Measurements from ENCODE around the gene ANKRD11. TPM values are rescaled to one million over a fixed set of nuclear protein-coding genes. Genes with fewer than 3 reads are reported as not detected.

The ANKRD11 gene
- total and polyA plus RNA-seq, 12 donors = 47.7 to 93.6 (median 66.2) TPM

DNA sequence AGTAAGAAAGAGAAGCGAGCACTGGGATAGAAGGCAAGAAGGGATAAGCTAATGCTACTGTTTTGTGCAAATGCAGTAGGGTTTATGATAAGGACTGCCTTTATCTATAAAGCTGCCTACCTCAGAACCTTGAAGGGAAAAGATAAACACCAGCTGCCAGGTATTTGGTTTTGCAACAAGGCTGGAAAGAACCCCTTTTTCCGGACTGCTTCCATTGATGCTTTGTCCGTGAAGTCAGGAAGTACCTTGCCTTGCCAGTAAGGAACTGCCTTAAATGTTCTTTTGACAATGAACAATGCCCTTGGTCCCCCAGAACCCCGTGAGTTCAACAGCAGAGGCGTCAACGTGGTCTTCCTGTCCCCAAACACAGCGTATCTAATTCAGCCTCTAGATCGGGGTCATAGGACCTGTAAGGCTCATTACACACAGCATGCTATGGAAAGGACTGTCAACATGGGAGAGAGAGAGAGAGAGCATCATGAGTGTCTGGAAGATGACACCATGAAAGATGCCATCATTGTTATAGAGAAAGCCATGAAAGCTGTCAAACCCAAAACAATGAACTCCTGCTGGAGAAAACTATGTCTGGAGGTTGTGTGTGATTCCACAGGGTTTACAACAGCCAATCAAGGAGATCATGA is 113.4 kb downstream of the ANKRD11 start:
- Histone ChIP-seq H3K9me3 (peaks cover 0 to 11% (median 0%) of the 10 kb centered on the region in 11 donors), H3K27ac (peak overlapping the region in 2 of 10 donors; percentile 8 to 25), H3K4me1 (peaks cover 22 to 84% (median 75%) of the 10 kb centered on the region in 9 donors), H3K36me3 (peaks cover 0 to 4% (median 0%) of the 10 kb centered on the region in 9 donors), H3K27me3 (no peaks in the 10 kb centered on the region), H3K4me3 (no peak overlapping the region)
- no peak for DNase-seq
- TF ChIP-seq, protein P1, sequence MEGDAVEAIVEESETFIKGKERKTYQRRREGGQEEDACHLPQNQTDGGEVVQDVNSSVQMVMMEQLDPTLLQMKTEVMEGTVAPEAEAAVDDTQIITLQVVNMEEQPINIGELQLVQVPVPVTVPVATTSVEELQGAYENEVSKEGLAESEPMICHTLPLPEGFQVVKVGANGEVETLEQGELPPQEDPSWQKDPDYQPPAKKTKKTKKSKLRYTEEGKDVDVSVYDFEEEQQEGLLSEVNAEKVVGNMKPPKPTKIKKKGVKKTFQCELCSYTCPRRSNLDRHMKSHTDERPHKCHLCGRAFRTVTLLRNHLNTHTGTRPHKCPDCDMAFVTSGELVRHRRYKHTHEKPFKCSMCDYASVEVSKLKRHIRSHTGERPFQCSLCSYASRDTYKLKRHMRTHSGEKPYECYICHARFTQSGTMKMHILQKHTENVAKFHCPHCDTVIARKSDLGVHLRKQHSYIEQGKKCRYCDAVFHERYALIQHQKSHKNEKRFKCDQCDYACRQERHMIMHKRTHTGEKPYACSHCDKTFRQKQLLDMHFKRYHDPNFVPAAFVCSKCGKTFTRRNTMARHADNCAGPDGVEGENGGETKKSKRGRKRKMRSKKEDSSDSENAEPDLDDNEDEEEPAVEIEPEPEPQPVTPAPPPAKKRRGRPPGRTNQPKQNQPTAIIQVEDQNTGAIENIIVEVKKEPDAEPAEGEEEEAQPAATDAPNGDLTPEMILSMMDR (IDR thresholded peaks at IDR 0.05) = no peak
- intact Hi-C loops (cut with DNase I) = no loop called here
- 62 to 64% methylated on average over 8 of the region's 8 CpGs for WGBS, 2 donors
- peak in 3 of 8 donors; percentile 12 to 34 (median 33) for ATAC-seq

DNA sequence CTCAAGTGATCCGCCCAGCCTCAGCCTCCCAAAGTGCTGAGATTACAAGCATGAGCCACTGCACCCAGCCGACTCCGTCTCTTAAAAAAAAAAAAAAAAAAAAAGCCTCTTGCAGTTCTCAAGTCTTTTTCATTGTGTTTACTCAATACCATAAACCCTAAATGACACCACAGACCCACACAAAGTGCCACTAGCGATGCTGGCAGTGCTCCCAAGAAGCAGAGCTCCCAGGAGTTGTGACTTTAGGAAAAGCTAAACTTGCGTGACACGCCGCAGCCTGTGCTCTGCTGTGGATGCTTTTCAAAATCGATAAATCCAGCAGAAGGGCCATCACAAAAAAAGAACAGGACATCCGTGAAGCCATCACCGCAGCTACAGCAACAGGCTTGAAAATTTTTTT is 114.7 kb downstream of the ANKRD11 start:
- Histone ChIP-seq H3K9me3 (peaks cover 0 to 11% (median 0%) of the 10 kb centered on the region in 11 donors), H3K36me3 (peaks cover 0 to 14% (median 0%) of the 10 kb centered on the region in 9 donors), H3K4me3 (no peak overlapping the region), H3K27me3 (no peaks in the 10 kb centered on the region), H3K4me1 (peaks cover 13 to 81% (median 65%) of the 10 kb centered on the region in 9 donors), H3K27ac (no peak overlapping the region)
- DNase-seq = no peak
- intact Hi-C loops (cut with DNase I) = no loop called here
- TF ChIP-seq, protein P1 (IDR thresholded peaks at IDR 0.05) = no peak
- no peak for ATAC-seq
- WGBS, 2 donors = 95 to 96% methylated on average over 10 of the region's 10 CpGs

DNA sequence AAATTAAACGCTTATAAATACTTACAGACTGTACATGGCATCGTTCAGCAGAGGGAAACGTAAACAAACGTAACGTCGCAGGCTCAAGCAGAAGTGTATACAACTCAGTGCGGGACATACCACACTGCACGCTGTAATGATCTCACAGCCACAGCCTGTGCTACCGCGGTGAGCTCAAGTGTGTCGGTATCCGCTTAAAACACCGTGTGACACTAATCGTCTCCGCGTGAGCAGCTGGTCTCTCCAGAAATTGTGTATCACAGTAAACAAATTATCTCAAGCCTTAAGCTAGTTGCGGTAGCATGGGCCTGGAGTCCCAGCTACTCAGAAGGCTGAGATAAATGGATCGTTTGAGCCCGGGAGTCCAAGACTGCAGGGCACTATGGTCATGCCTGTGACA is 115.3 kb downstream of the ANKRD11 start:
- intact Hi-C loops (cut with DNase I) = no loop called here
- DNase-seq = no peak
- Histone ChIP-seq H3K4me3 (no peak overlapping the region), H3K27ac (no peak overlapping the region), H3K4me1 (peaks cover 12 to 81% (median 65%) of the 10 kb centered on the region in 9 donors), H3K36me3 (peaks cover 0 to 14% (median 0%) of the 10 kb centered on the region in 9 donors), H3K9me3 (peaks cover 0 to 11% (median 0%) of the 10 kb centered on the region in 11 donors), H3K27me3 (no peaks in the 10 kb centered on the region)
- 94 to 95% methylated on average over 19 of the region's 19 CpGs for WGBS, 2 donors
- ATAC-seq = no peak
- TF ChIP-seq, protein P1 (IDR thresholded peaks at IDR 0.05) = no peak

DNA sequence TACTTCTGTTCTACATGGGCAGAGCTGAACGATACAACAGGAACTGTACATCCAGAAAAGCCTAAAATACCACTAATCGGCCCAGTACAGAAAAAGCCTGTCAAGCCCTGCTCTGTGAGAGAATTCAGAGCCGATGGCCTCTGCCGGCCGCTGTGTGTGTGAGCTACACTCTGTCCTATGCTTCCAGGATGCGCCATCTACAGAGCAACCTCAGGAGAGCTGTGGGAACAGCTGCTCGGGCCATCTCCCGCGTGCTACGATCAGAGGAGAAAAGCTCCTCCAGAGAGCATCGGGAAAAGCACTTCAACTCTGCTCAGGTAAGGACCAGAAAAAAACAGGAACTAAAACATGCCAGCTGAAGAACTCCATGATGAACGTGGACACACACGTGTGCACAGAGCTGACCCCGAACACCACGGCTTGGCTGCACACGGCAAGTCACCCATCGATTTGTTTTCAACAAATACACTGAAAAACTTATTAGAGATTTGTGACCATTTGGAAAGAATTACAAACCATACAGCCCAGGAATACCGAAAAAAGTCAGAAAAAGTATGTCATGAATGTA is 115.9 kb downstream of the ANKRD11 start:
- TF ChIP-seq, protein P1 (IDR thresholded peaks at IDR 0.05) = peak in 3 of 9 donors; percentile 8 to 31 (median 30)
- peaks cover 0 to 14% (median 0%) of the 10 kb centered on the region in 9 donors for H3K36me3 ChIP-seq
- peaks cover 0 to 11% (median 0%) of the 10 kb centered on the region in 11 donors for H3K9me3 ChIP-seq
- ATAC-seq = peak in 7 of 8 donors; percentile 19 to 78 (median 50)
- H3K27ac ChIP-seq = peak overlapping the region in 2 of 10 donors; percentile 18 to 56
- WGBS, 2 donors = 59 to 65% methylated on average over 18 of the region's 18 CpGs
- peaks cover 15 to 81% (median 66%) of the 10 kb centered on the region in 9 donors for H3K4me1 ChIP-seq
- peak in 1 of 2 donors; percentile 45 for DNase-seq
- intact Hi-C loops (cut with DNase I) = no loop called here
- no peaks in the 10 kb centered on the region for H3K27me3 ChIP-seq
- H3K4me3 ChIP-seq = no peak overlapping the region

Data from heart right ventricle (tissue), 16 donors.